ENCODE data around the gene SLIT3.

Gene SLIT3

DNA sequence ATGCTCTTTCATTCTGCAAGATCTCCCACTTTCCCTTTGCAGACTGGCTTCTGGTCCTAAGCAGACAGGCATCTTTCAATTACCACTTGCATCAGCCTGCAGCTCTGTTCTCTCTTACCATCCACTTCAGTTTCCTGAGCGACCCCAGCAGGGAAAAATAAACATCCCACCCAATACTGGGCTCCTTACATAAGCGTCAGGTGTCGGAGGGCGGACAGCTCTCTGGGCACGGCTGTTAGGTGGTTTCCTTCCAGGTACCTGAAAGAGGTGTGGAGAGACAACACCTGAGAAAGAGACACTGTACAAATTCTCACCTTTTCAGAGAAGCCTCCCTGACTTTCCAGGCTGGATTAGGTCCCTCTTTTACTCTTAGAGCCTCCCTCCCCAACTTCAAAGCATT, 576.7 kb downstream of the SLIT3 start:
- DNase-seq (ENCODE audit: low read depth), result no peak
- no peak overlapping the region for H3K4me3 ChIP-seq (replicated peaks; ENCODE audit: low read depth, low read length)
- TF ChIP-seq, protein P1, sequence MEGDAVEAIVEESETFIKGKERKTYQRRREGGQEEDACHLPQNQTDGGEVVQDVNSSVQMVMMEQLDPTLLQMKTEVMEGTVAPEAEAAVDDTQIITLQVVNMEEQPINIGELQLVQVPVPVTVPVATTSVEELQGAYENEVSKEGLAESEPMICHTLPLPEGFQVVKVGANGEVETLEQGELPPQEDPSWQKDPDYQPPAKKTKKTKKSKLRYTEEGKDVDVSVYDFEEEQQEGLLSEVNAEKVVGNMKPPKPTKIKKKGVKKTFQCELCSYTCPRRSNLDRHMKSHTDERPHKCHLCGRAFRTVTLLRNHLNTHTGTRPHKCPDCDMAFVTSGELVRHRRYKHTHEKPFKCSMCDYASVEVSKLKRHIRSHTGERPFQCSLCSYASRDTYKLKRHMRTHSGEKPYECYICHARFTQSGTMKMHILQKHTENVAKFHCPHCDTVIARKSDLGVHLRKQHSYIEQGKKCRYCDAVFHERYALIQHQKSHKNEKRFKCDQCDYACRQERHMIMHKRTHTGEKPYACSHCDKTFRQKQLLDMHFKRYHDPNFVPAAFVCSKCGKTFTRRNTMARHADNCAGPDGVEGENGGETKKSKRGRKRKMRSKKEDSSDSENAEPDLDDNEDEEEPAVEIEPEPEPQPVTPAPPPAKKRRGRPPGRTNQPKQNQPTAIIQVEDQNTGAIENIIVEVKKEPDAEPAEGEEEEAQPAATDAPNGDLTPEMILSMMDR (IDR thresholded peaks at IDR 0.05; ENCODE audit: low read length, missing control alignments), result no peak

DNA sequence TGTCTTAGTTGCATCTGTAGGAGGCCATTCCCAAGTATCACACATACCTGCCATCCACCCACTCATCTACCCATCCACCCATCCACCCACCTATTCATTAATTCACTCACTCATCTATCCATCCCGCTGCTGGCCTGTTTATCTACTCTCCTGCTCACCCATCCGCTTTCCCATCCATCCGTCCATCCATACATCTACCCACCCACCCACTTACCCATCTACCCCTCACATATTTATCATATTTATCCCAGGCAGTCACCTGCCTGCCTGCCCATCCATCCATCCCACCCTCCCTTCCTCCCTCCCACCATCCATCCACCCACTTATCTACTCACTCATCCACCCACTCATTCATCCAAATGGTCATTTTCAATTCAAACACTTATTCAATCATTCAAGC, 577.9 kb downstream of the SLIT3 start:
- DNase-seq (ENCODE audit: low read depth), result no peak
- H3K4me3 ChIP-seq (replicated peaks; ENCODE audit: low read depth, low read length), result no peak overlapping the region
- TF ChIP-seq, protein P1 (IDR thresholded peaks at IDR 0.05; ENCODE audit: low read length, missing control alignments), result no peak

DNA sequence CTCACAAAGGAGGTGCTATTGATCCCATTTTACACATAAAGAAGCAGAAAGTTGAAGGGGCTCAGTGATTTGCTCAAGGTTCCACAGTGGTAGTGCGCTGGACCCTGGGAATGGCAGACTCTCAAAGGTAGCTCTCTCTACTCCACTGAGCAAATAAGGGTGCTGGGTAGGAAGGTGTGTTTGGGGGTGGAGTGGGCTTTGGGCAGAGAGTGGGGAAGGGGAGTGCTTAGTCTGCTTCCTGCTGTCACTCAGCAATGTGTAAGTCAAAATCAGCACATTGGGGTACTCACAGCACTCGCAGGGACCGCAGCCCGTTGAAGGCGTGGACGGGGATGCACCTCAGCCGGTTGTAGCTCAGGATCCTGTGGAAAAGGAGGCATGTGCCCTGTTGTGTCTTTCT, 579.0 kb downstream of the SLIT3 start:
- TF ChIP-seq, protein P1 (IDR thresholded peaks at IDR 0.05; ENCODE audit: low read length, missing control alignments), result no peak
- H3K4me3 ChIP-seq (replicated peaks; ENCODE audit: low read depth, low read length), result no peak overlapping the region
- no peak for DNase-seq (ENCODE audit: low read depth)

DNA sequence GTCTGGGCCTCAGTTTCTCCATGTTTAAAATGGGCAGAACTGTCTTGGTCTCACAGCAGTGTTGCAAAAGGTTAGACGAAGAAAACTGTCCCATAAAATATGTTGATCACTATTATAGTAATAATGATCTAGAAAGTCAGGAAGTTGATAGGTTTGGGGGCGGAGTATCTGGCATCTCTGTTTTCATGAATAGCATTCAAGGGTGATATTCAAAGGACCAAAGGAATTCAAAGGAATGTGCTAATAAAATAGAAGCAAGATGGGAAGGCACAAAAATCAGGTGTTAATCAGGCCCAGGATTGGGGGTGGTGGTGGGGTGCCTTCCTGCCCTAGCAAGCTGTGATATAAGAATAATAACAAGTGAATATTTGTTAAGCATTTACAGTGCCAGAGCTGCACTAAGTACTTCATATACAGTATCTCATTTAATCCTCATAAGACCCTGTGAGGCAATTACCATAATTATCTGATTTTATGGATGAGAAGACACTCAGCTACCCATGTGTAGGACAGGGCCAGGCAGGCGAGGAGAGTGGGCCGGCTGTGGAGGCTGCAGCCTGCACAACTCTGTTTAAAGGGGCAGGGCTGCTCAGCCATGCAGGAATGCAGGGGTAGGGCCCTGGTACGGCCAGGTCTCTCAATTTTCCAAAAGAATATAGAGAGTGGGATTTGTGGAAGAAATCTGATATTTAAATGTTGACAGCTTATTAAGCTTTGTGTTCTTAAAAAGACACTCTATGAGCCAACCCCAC, 579.8 kb downstream of the SLIT3 start:
- no peak for DNase-seq (ENCODE audit: low read depth)
- no peak overlapping the region for H3K4me3 ChIP-seq (replicated peaks; ENCODE audit: low read depth, low read length)
- TF ChIP-seq, protein P1 (IDR thresholded peaks at IDR 0.05; ENCODE audit: low read length, missing control alignments), result no peak

DNA sequence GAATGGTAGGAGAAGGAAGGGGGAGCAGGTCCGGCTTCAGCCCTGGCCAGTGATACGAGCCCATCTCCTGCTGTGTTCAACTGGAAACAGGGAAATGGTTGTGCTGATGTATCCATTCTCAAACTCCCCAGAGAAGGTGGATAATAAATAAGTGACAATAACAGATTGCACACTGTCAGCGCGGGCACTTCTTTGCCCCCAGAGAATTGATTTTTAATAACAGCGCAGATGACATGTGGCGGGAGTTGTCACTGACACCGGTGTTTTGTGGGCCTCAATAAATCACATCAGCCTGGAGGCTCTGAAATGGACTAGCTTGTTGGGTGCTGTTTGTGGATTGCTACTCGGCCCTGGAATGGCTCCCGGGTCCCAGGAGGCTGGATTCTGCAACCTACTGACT, 580.4 kb downstream of the SLIT3 start:
- TF ChIP-seq, protein P1 (IDR thresholded peaks at IDR 0.05; ENCODE audit: low read length, missing control alignments), result no peak

DNA sequence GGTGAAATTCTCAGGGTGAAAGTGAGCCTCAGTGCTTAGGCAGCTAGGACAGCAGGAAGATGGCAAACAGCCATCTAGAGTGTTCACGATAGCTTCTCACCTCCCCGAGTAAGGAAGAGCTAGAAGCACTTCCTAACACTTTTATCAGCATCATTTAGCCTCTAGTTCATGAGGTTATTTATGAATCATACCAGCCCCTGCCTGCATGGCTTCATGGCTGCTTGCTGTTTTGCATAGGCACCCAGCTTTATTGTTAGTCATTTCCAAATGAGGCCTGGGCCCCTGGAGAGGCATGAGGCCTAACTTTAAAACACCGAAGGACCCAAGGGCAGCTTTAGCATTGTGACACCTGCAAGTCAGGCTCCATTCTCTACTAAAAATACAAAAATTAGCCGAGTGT, 586.9 kb downstream of the SLIT3 start:
- TF ChIP-seq, protein P1 (IDR thresholded peaks at IDR 0.05; ENCODE audit: low read length, missing control alignments), result no peak
- DNase-seq (ENCODE audit: low read depth), result peak; percentile 16
- no peak overlapping the region for H3K4me3 ChIP-seq (replicated peaks; ENCODE audit: low read depth, low read length)

More for the DNA sequence above, 580.4 kb downstream of the SLIT3 start:
- DNase-seq (ENCODE audit: low read depth), result no peak
- no peak overlapping the region for H3K4me3 ChIP-seq (replicated peaks; ENCODE audit: low read depth, low read length)

DNA sequence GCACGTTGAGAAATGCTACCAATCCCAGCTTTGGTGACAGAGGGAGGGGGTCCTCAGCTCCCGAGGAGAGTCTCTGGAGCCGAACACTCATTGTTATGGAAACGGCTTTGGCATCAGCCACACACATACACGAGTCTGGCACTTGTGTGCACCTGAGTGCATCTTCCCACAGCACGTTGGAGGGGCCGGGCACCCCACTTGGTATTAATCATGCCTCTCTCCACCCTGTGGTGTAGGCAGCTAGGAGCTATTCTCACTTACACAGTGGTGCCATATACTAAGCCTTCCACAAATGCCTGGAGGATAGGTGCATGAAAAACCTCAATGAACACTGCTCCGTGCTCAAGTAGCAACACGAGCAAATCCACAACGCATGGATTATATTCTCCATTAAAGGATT, 587.9 kb downstream of the SLIT3 start:
- H3K4me3 ChIP-seq (replicated peaks; ENCODE audit: low read depth, low read length), result no peak overlapping the region
- TF ChIP-seq, protein P1 (IDR thresholded peaks at IDR 0.05; ENCODE audit: low read length, missing control alignments), result no peak
- no peak for DNase-seq (ENCODE audit: low read depth)

All from fibroblast of pulmonary artery (primary cell).